ENCODE results near the gene MAN2A1.

MAN2A1 gene

GRCh38 chr5:109905906-109906305 lies 216.2 kb downstream of the MAN2A1 start:
- no peak overlapping the region for H3K27ac ChIP-seq (ENCODE audit: low read depth, low read length)
- no peaks in the 10 kb centered on the region for H3K36me3 ChIP-seq (ENCODE audit: control insufficient read depth in 5 of 5, insufficient read depth in 5 of 5, low read length in 5 of 5)
- no peak overlapping the region for H3K9ac ChIP-seq (ENCODE audit: low read length in 5 of 5)
- H3K9me3 ChIP-seq (ENCODE audit: control insufficient read depth in 5 of 5, low read length in 5 of 5): no peaks in the 10 kb centered on the region
- H3K27me3 ChIP-seq (ENCODE audit: control insufficient read depth in 5 of 5, insufficient read depth in 4 of 5, low read length in 5 of 5): no peaks in the 10 kb centered on the region
- no peaks in the 10 kb centered on the region for H3K4me1 ChIP-seq (ENCODE audit: control insufficient read depth in 5 of 5, insufficient read depth in 5 of 5, low read length in 5 of 5)
- H3K4me3 ChIP-seq (ENCODE audit: low read depth in 1 of 5, low read length in 5 of 5): no peak overlapping the region

- Histone ChIP-seq H3K9ac (ENCODE audit: low read length in 5 of 5) (no peak overlapping the region), H3K27me3 (ENCODE audit: control insufficient read depth in 5 of 5, insufficient read depth in 4 of 5, low read length in 5 of 5) (no peaks in the 10 kb centered on the region), H3K4me1 (ENCODE audit: control insufficient read depth in 5 of 5, insufficient read depth in 5 of 5, low read length in 5 of 5) (no peaks in the 10 kb centered on the region), H3K9me3 (ENCODE audit: control insufficient read depth in 5 of 5, low read length in 5 of 5) (no peaks in the 10 kb centered on the region), H3K27ac (ENCODE audit: low read depth, low read length) (no peak overlapping the region), H3K36me3 (ENCODE audit: control insufficient read depth in 5 of 5, insufficient read depth in 5 of 5, low read length in 5 of 5) (no peaks in the 10 kb centered on the region), H3K4me3 (ENCODE audit: low read depth in 1 of 5, low read length in 5 of 5) (no peak overlapping the region)
Observed at GRCh38 chr5:109907189-109907588, 217.5 kb downstream of the MAN2A1 start.

GRCh38 chr5:109907731-109908130 lies 218.0 kb downstream of the MAN2A1 start:
- no peak overlapping the region for H3K4me3 ChIP-seq (ENCODE audit: low read depth in 1 of 5, low read length in 5 of 5)
- H3K27ac ChIP-seq (ENCODE audit: low read depth, low read length): no peak overlapping the region
- no peaks in the 10 kb centered on the region for H3K9me3 ChIP-seq (ENCODE audit: control insufficient read depth in 5 of 5, low read length in 5 of 5)
- H3K4me1 ChIP-seq (ENCODE audit: control insufficient read depth in 5 of 5, insufficient read depth in 5 of 5, low read length in 5 of 5): no peaks in the 10 kb centered on the region
- H3K36me3 ChIP-seq (ENCODE audit: control insufficient read depth in 5 of 5, insufficient read depth in 5 of 5, low read length in 5 of 5): no peaks in the 10 kb centered on the region
- H3K9ac ChIP-seq (ENCODE audit: low read length in 5 of 5): no peak overlapping the region
- no peaks in the 10 kb centered on the region for H3K27me3 ChIP-seq (ENCODE audit: control insufficient read depth in 5 of 5, insufficient read depth in 4 of 5, low read length in 5 of 5)

GRCh38 chr5:109908366-109908765 lies 218.6 kb downstream of the MAN2A1 start:
- H3K9ac ChIP-seq (ENCODE audit: low read length in 5 of 5): no peak overlapping the region
- H3K36me3 ChIP-seq (ENCODE audit: control insufficient read depth in 5 of 5, insufficient read depth in 5 of 5, low read length in 5 of 5): no peaks in the 10 kb centered on the region
- no peaks in the 10 kb centered on the region for H3K4me1 ChIP-seq (ENCODE audit: control insufficient read depth in 5 of 5, insufficient read depth in 5 of 5, low read length in 5 of 5)
- no peaks in the 10 kb centered on the region for H3K9me3 ChIP-seq (ENCODE audit: control insufficient read depth in 5 of 5, low read length in 5 of 5)
- H3K27ac ChIP-seq (ENCODE audit: low read depth, low read length): no peak overlapping the region
- H3K27me3 ChIP-seq (ENCODE audit: control insufficient read depth in 5 of 5, insufficient read depth in 4 of 5, low read length in 5 of 5): no peaks in the 10 kb centered on the region
- no peak overlapping the region for H3K4me3 ChIP-seq (ENCODE audit: low read depth in 1 of 5, low read length in 5 of 5)

- no peak overlapping the region for H3K9ac ChIP-seq (ENCODE audit: low read length in 5 of 5)
Observed at GRCh38 chr5:109910874-109911273, 221.1 kb downstream of the MAN2A1 start.

GRCh38 chr5:109911731-109912130 lies 222.0 kb downstream of the MAN2A1 start:
- Histone ChIP-seq H3K9ac (ENCODE audit: low read length in 5 of 5) (no peak overlapping the region), H3K4me1 (ENCODE audit: control insufficient read depth in 5 of 5, insufficient read depth in 5 of 5, low read length in 5 of 5) (no peaks in the 10 kb centered on the region), H3K9me3 (ENCODE audit: control insufficient read depth in 5 of 5, low read length in 5 of 5) (no peaks in the 10 kb centered on the region), H3K4me3 (ENCODE audit: low read depth in 1 of 5, low read length in 5 of 5) (no peak overlapping the region), H3K27me3 (ENCODE audit: control insufficient read depth in 5 of 5, insufficient read depth in 4 of 5, low read length in 5 of 5) (no peaks in the 10 kb centered on the region), H3K27ac (ENCODE audit: low read depth, low read length) (no peak overlapping the region), H3K36me3 (ENCODE audit: control insufficient read depth in 5 of 5, insufficient read depth in 5 of 5, low read length in 5 of 5) (no peaks in the 10 kb centered on the region)

More at GRCh38 chr5:109910874-109911273, 221.1 kb downstream of the MAN2A1 start:
- Histone ChIP-seq H3K36me3 (ENCODE audit: control insufficient read depth in 5 of 5, insufficient read depth in 5 of 5, low read length in 5 of 5) (no peaks in the 10 kb centered on the region), H3K4me3 (ENCODE audit: low read depth in 1 of 5, low read length in 5 of 5) (no peak overlapping the region), H3K27me3 (ENCODE audit: control insufficient read depth in 5 of 5, insufficient read depth in 4 of 5, low read length in 5 of 5) (no peaks in the 10 kb centered on the region), H3K9me3 (ENCODE audit: control insufficient read depth in 5 of 5, low read length in 5 of 5) (no peaks in the 10 kb centered on the region), H3K4me1 (ENCODE audit: control insufficient read depth in 5 of 5, insufficient read depth in 5 of 5, low read length in 5 of 5) (no peaks in the 10 kb centered on the region), H3K27ac (ENCODE audit: low read depth, low read length) (no peak overlapping the region)

GRCh38 chr5:109914906-109915305 lies 225.2 kb downstream of the MAN2A1 start:
- H3K27me3 ChIP-seq (ENCODE audit: control insufficient read depth in 5 of 5, insufficient read depth in 4 of 5, low read length in 5 of 5): no peaks in the 10 kb centered on the region
- no peak overlapping the region for H3K4me3 ChIP-seq (ENCODE audit: low read depth in 1 of 5, low read length in 5 of 5)
- H3K9me3 ChIP-seq (ENCODE audit: control insufficient read depth in 5 of 5, low read length in 5 of 5): peaks cover 0 to 5% (median 0%) of the 10 kb centered on the region in 5 donors
- no peak overlapping the region for H3K27ac ChIP-seq (ENCODE audit: low read depth, low read length)
- H3K4me1 ChIP-seq (ENCODE audit: control insufficient read depth in 5 of 5, insufficient read depth in 5 of 5, low read length in 5 of 5): no peaks in the 10 kb centered on the region
- H3K9ac ChIP-seq (ENCODE audit: low read length in 5 of 5): no peak overlapping the region
- no peaks in the 10 kb centered on the region for H3K36me3 ChIP-seq (ENCODE audit: control insufficient read depth in 5 of 5, insufficient read depth in 5 of 5, low read length in 5 of 5)

GRCh38 chr5:109916481-109917153 lies 226.9 kb downstream of the MAN2A1 start:
- Histone ChIP-seq H3K27ac (ENCODE audit: low read depth, low read length) (no peak overlapping the region), H3K27me3 (ENCODE audit: control insufficient read depth in 5 of 5, insufficient read depth in 4 of 5, low read length in 5 of 5) (no peaks in the 10 kb centered on the region), H3K36me3 (ENCODE audit: control insufficient read depth in 5 of 5, insufficient read depth in 5 of 5, low read length in 5 of 5) (no peaks in the 10 kb centered on the region), H3K4me1 (ENCODE audit: control insufficient read depth in 5 of 5, insufficient read depth in 5 of 5, low read length in 5 of 5) (no peaks in the 10 kb centered on the region), H3K9ac (ENCODE audit: low read length in 5 of 5) (no peak overlapping the region), H3K4me3 (ENCODE audit: low read depth in 1 of 5, low read length in 5 of 5) (no peak overlapping the region), H3K9me3 (ENCODE audit: control insufficient read depth in 5 of 5, low read length in 5 of 5) (peaks cover 0 to 5% (median 0%) of the 10 kb centered on the region in 5 donors)
